H9 (cell line): Measurements from ENCODE around the gene EPHA3. TPM values are rescaled to one million over a fixed set of nuclear protein-coding genes. Genes with fewer than 3 reads are reported as not detected.

Experiments
- DNase-seq: peaks from one replicate; pipeline ENCODE4 v3.0.0-alpha.2; 2017
- H2AFZ ChIP-seq: one replicate; pipeline ENCODE4 v1.6.1; 2013; ENCODE audit warnings: mild to moderate bottlenecking, low read length, control low read depth, moderate library complexity
- H2AK5ac ChIP-seq: 2 replicates; pipeline ENCODE4 v1.6.1; 2013; ENCODE audit warnings: low read length, control low read depth, mixed read lengths; ENCODE audit not compliant: insufficient read length
- H2BK120ac ChIP-seq: one replicate; pipeline ENCODE4 v1.6.1; 2013; ENCODE audit warnings: low read depth, mild to moderate bottlenecking, low read length, control low read depth, inconsistent platforms; ENCODE audit not compliant: poor library complexity, severe bottlenecking
- H2BK12ac ChIP-seq: 2 replicates; pipeline ENCODE4 v1.6.1; 2013; ENCODE audit warnings: low read length, control low read depth, mixed read lengths, low read depth; ENCODE audit not compliant: insufficient read length
- H2BK15ac ChIP-seq: 2 replicates; pipeline ENCODE4 v1.6.1; 2013; ENCODE audit warnings: low read depth, low read length, control low read depth
- H2BK20ac ChIP-seq: one replicate; pipeline ENCODE4 v1.6.1; 2013; ENCODE audit warnings: low read depth, mild to moderate bottlenecking, low read length, control low read depth, inconsistent platforms; ENCODE audit not compliant: poor library complexity, severe bottlenecking
- H2BK5ac ChIP-seq: 2 replicates; pipeline ENCODE4 v1.6.1; 2013; ENCODE audit warnings: low read length, control low read depth, mixed read lengths; ENCODE audit not compliant: insufficient read length
- H3K14ac ChIP-seq: 2 replicates; pipeline ENCODE4 v1.6.1; 2013; ENCODE audit warnings: low read length, control low read depth; ENCODE audit not compliant: insufficient read depth
- H3K18ac ChIP-seq: 2 replicates; pipeline ENCODE4 v1.6.1; 2013; ENCODE audit warnings: low read depth, mild to moderate bottlenecking, mixed read lengths, low read length, control low read depth; ENCODE audit not compliant: insufficient read length
- H3K23ac ChIP-seq: 2 replicates; pipeline ENCODE4 v1.6.1; 2013; ENCODE audit warnings: low read length, control low read depth, mixed read lengths, low read depth; ENCODE audit not compliant: insufficient read length
- H3K23me2 ChIP-seq: 2 replicates; pipeline ENCODE4 v1.6.1; 2013; ENCODE audit warnings: low read depth, mild to moderate bottlenecking, mixed read lengths, low read length, control low read depth; ENCODE audit not compliant: insufficient read length, poor library complexity, severe bottlenecking
- H3K27ac ChIP-seq: 2 replicates; pipeline ENCODE4 v1.5.1; 2013; ENCODE audit warnings: low read length, control low read depth, mixed read lengths, low read depth; ENCODE audit not compliant: insufficient read length
- H3K27me3 ChIP-seq: 2 replicates; pipeline ENCODE4 v1.6.1; 2013; ENCODE audit warnings: low read length, control low read depth, inconsistent platforms; ENCODE audit not compliant: insufficient read depth
- H3K4ac ChIP-seq: 2 replicates; pipeline ENCODE4 v1.6.1; 2013; ENCODE audit warnings: low read depth, mild to moderate bottlenecking, control low read depth, inconsistent platforms, low read length, moderate library complexity
- H3K4me1 ChIP-seq: 2 replicates; pipeline ENCODE4 v1.6.1; 2013; ENCODE audit warnings: low read length, control low read depth, inconsistent platforms; ENCODE audit not compliant: insufficient read depth
- H3K4me2 ChIP-seq: 2 replicates; pipeline ENCODE4 v1.6.1; 2013; ENCODE audit warnings: low read length, control low read depth, mixed read lengths; ENCODE audit not compliant: insufficient read length, insufficient read depth
- H3K56ac ChIP-seq: 2 replicates; pipeline ENCODE4 v1.6.1; 2013; ENCODE audit warnings: low read depth, mild to moderate bottlenecking, mixed read lengths, low read length, control low read depth; ENCODE audit not compliant: insufficient read length
- H3K79me1 ChIP-seq: 2 replicates; pipeline ENCODE4 v1.6.1; 2013; ENCODE audit warnings: low read depth, mild to moderate bottlenecking, moderate library complexity, low read length, control low read depth, inconsistent platforms; ENCODE audit not compliant: insufficient read depth, poor library complexity, severe bottlenecking
- H3K79me2 ChIP-seq: 2 replicates; pipeline ENCODE4 v1.6.1; 2013; ENCODE audit warnings: low read length, control low read depth, inconsistent platforms; ENCODE audit not compliant: insufficient read depth
- H3K9ac ChIP-seq: 2 replicates; pipeline ENCODE4 v1.6.1; 2013; ENCODE audit warnings: low read length, control low read depth, mixed read lengths; ENCODE audit not compliant: insufficient read length; ENCODE audit errors: extremely low read depth
- H3K9me3 ChIP-seq: one replicate; pipeline ENCODE4 v1.6.1; 2013; ENCODE audit warnings: low read depth, low read length, inconsistent platforms; ENCODE audit not compliant: control insufficient read depth
- H3T11ph ChIP-seq: one replicate; pipeline ENCODE4 v1.6.1; 2013; ENCODE audit warnings: mild to moderate bottlenecking, low read length, control low read depth, inconsistent platforms
- H4K20me1 ChIP-seq: one replicate; pipeline ENCODE4 v1.6.1; 2013; ENCODE audit not compliant: control insufficient read depth, insufficient read length, insufficient read depth
- H4K5ac ChIP-seq: 2 replicates; pipeline ENCODE4 v1.6.1; 2013; ENCODE audit warnings: low read depth, mild to moderate bottlenecking, mixed read lengths, low read length, control low read depth; ENCODE audit not compliant: insufficient read length
- H4K8ac ChIP-seq: replicated peaks from 2 replicates; pipeline ENCODE4 v1.6.1; 2013; ENCODE audit warnings: low read length, control low read depth, mixed read lengths, low read depth; ENCODE audit not compliant: insufficient read length
- H4K91ac ChIP-seq: 2 replicates; pipeline ENCODE4 v1.6.1; 2013; ENCODE audit warnings: low read depth, mild to moderate bottlenecking, moderate library complexity, mixed read lengths, low read length, control low read depth; ENCODE audit not compliant: insufficient read length
- H3K27ac Mint-ChIP-seq, 3 experiments: 2 replicates in 2 of 3; 3 replicates in 1 of 3; pipeline ENCODE4 v1.8.0; 2020 to 2021; ENCODE audit warnings: mixed read lengths in 3 of 3, mild to moderate bottlenecking in 1 of 3, moderate library complexity in 1 of 3
- H3K27me3 Mint-ChIP-seq: 2 replicates; pipeline ENCODE4 v1.8.0; 2021; ENCODE audit warnings: low read depth, mild to moderate bottlenecking, moderate library complexity, mixed read lengths
- H3K36me3 Mint-ChIP-seq, 3 experiments: 2 replicates in 2 of 3; 3 replicates in 1 of 3; pipeline ENCODE4 v1.8.0; 2020 to 2021; ENCODE audit warnings: low read depth in 3 of 3, mixed read lengths in 3 of 3; ENCODE audit not compliant: insufficient read depth in 1 of 3
- H3K4me1 Mint-ChIP-seq, 2 experiments: 2 replicates each; pipeline ENCODE4 v1.8.0; 2020; ENCODE audit warnings: mixed read lengths in 2 of 2
- H3K4me3 Mint-ChIP-seq, 2 experiments: 2 replicates in 1 of 2; 3 replicates in 1 of 2; pipeline ENCODE4 v1.8.0; 2020 to 2021; ENCODE audit warnings: mild to moderate bottlenecking in 2 of 2, mixed read lengths in 2 of 2, moderate library complexity in 1 of 2
- H3K9me3 Mint-ChIP-seq, 2 experiments: 2 replicates in 1 of 2; 3 replicates in 1 of 2; pipeline ENCODE4 v1.8.0; 2020; ENCODE audit warnings: mild to moderate bottlenecking in 2 of 2, mixed read lengths in 2 of 2, moderate library complexity in 1 of 2
- WGBS: extraction: QIAGEN DNeasy Blood & Tissue Kit; methylation state at CpG from one replicate; pipeline ENCODE4 v1.1.7; 2013; ENCODE audit warnings: missing lambda C conversion rate, low lambda C conversion rate, mixed read lengths; ENCODE audit not compliant: insufficient read length; ENCODE audit errors: extremely low coverage; 5-methylcytosine and 5-hydroxymethylcytosine counted together
- total RNA-seq: library from RNA; stranded (reverse); gene quantifications from 2 replicates; pipeline ENCODE4 v1.2.1, GENCODE V29; 2021
- TF ChIP-seq, protein P1 (sequence below): fragments of 200-600 bp; sonication (generic); conservative IDR thresholded peaks from 3 replicates; pipeline ENCODE4 v1.8.0; 2021; ENCODE audit warnings: antibody characterized with exemption, mild to moderate bottlenecking

Gene EPHA3
- total RNA-seq, 1 experiment from 2014 or later: 0.66 TPM

- Mint-ChIP-seq H3K4me1 (peaks cover 28% of the 10 kb centered on the region in 2 experiments), H3K9me3 (peaks cover 0 to 3% of the 10 kb centered on the region in 2 experiments; a peak in 2 of 5 replicates), H3K4me3 (no peak overlapping the region), H3K36me3 (peaks cover 0 to 3% (median 2%) of the 10 kb centered on the region in 3 experiments; a peak in 2 of 7 replicates), H3K27ac (no peak overlapping the region; a peak in 1 of 7 replicates), H3K27me3 (no peaks in the 10 kb centered on the region)
- no peak overlapping the region for H4K5ac ChIP-seq
- no peak overlapping the region for H3K4me2 ChIP-seq
- H2BK5ac ChIP-seq: no peak overlapping the region
- no peak overlapping the region for H4K8ac ChIP-seq
- H3K14ac ChIP-seq: no peak overlapping the region
- H3K4ac ChIP-seq: no peak overlapping the region
- WGBS: no CpG with 5 or more reads among the region's 11 CpGs
- H3K4me1 ChIP-seq: no peaks in the 10 kb centered on the region; the same call in 1 of the 2 replicates
- no peak for DNase-seq
- H3K23me2 ChIP-seq: no peaks in the 10 kb centered on the region
- no peak overlapping the region for H2BK15ac ChIP-seq
- H3K9ac ChIP-seq: no peak overlapping the region
- TF ChIP-seq, protein P1, sequence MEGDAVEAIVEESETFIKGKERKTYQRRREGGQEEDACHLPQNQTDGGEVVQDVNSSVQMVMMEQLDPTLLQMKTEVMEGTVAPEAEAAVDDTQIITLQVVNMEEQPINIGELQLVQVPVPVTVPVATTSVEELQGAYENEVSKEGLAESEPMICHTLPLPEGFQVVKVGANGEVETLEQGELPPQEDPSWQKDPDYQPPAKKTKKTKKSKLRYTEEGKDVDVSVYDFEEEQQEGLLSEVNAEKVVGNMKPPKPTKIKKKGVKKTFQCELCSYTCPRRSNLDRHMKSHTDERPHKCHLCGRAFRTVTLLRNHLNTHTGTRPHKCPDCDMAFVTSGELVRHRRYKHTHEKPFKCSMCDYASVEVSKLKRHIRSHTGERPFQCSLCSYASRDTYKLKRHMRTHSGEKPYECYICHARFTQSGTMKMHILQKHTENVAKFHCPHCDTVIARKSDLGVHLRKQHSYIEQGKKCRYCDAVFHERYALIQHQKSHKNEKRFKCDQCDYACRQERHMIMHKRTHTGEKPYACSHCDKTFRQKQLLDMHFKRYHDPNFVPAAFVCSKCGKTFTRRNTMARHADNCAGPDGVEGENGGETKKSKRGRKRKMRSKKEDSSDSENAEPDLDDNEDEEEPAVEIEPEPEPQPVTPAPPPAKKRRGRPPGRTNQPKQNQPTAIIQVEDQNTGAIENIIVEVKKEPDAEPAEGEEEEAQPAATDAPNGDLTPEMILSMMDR: no peak
- no peaks in the 10 kb centered on the region for H3K27me3 ChIP-seq
- no peaks in the 10 kb centered on the region for H3K79me1 ChIP-seq
- H3K56ac ChIP-seq: no peak overlapping the region
- H2AFZ ChIP-seq: no peak overlapping the region
- H3K27ac ChIP-seq: no peak overlapping the region
- no peak overlapping the region for H2BK20ac ChIP-seq
- no peak overlapping the region for H2BK120ac ChIP-seq
- no peaks in the 10 kb centered on the region for H3K9me3 ChIP-seq
- H4K91ac ChIP-seq: no peak overlapping the region
- H2AK5ac ChIP-seq: no peak overlapping the region
- H4K20me1 ChIP-seq: no peaks in the 10 kb centered on the region
- no peaks in the 10 kb centered on the region for H3K79me2 ChIP-seq
- no peak overlapping the region for H3K23ac ChIP-seq
- no peak overlapping the region for H3K18ac ChIP-seq
- H3T11ph ChIP-seq: no peak overlapping the region
- H2BK12ac ChIP-seq: no peak overlapping the region
Measured at GRCh38 chr3:89280822-89281365, 173.5 kb downstream of the EPHA3 start.
